Activated T-cell treated with anti-CD3 and anti-CD28 coated beads, Interleukin-2, amount 50 U/mL, for 4 hours (primary cell): Measurements from ENCODE around the gene SLC8A1. TPM values are rescaled to one million over a fixed set of nuclear protein-coding genes. Genes with fewer than 3 reads are reported as not detected.

Experiments used
- ATAC-seq, 2 donors: fragments of 200-7000 bp; cut with Tn5 transposase; one replicate each; pipeline ENCODE4 v1.10.0; 2021
- DNase-seq: peaks from one replicate; pipeline ENCODE4 v3.0.0-alpha.2; 2020
- H3K27me3 Mint-ChIP-seq: one replicate; pipeline ENCODE4 v1.8.0; 2021; ENCODE audit warnings: low read depth, mixed read lengths
- H3K36me3 Mint-ChIP-seq: one replicate; pipeline ENCODE4 v1.8.0; 2022; ENCODE audit warnings: mixed read lengths; ENCODE audit not compliant: insufficient read depth
- H3K4me1 Mint-ChIP-seq: one replicate; pipeline ENCODE4 v1.8.0; 2021; ENCODE audit warnings: low read depth, mixed read lengths
- H3K4me3 Mint-ChIP-seq: one replicate; pipeline ENCODE4 v1.8.0; 2021; ENCODE audit warnings: mild to moderate bottlenecking, moderate library complexity, mixed read lengths
- H3K9me3 Mint-ChIP-seq: one replicate; pipeline ENCODE4 v1.8.0; 2021; ENCODE audit warnings: mixed read lengths
- total RNA-seq, 3 donors: library from RNA; stranded (reverse); gene quantifications; one replicate each; pipeline ENCODE4 v1.2.1, GENCODE V29; 2021

The SLC8A1 gene
- total RNA-seq, 3 donors from 2014 or later: 0.08 to 0.28 (median 0.26) TPM

DNA sequence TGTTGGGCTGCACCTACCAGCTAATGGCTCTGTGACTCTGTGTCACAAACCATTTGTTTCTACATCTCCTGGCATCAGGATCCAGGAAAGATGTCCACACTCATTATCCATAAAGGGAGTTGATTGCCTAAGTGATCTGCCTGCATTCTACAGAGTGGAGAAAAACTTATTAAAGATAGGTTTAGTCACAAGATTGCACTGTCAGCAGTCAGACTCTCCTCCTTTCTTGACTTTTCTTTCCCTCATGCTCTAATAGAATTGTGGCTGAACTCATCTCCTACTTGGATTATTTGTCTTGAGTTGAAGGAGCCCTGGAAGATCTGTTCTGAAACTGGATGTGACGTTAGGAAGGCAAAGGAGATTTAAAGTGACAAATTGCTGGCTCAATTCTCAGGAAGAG is 152.7 kb downstream of the SLC8A1 start:
- Mint-ChIP-seq H3K4me1 (no peaks in the 10 kb centered on the region), H3K27me3 (no peaks in the 10 kb centered on the region), H3K4me3 (no peak overlapping the region), H3K36me3 (no peaks in the 10 kb centered on the region), H3K9me3 (no peaks in the 10 kb centered on the region)
- no peak for ATAC-seq
- no peak for DNase-seq

DNA sequence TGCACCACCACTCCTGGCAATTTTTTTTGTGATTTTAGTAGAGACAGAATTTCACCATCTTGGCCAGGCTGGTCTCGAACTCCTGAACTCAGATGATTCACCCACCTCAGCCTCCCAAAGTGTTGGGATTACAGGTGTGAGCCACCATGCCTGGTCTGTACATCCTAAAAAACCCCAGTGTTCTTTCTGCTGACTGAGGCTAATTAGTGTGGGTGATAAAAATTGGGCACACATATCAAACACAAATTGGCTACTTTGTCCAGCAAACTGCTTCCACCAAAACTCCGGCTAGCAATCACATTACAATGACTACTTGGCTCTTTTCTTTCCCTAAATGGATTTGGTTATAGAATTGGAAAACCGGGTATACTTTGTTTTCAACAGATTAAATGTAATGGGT is 153.9 kb downstream of the SLC8A1 start:
- H3K9me3 Mint-ChIP-seq: no peaks in the 10 kb centered on the region
- no peaks in the 10 kb centered on the region for H3K27me3 Mint-ChIP-seq
- ATAC-seq: no peak
- H3K4me3 Mint-ChIP-seq: no peak overlapping the region
- no peaks in the 10 kb centered on the region for H3K4me1 Mint-ChIP-seq
- H3K36me3 Mint-ChIP-seq: no peaks in the 10 kb centered on the region
- DNase-seq: no peak

DNA sequence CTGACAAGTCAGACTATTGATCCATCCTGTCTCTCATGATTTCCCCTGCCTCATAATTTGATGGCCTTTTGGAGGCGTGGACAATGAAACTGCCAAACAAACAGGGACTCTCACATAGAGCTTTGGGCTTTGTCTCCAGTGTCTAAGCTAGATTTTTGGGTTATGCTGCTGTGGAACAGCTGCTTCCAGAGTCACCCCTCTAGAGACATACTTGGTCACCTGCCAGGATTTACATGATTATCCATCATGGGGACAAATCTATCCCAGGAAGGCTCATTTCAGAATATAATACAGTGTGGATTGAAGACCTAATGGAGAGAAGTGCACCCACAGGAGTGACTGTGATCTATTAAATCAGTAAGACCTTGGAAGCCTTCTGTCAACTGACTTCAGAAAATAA is 159.6 kb downstream of the SLC8A1 start:
- no peaks in the 10 kb centered on the region for H3K9me3 Mint-ChIP-seq
- no peak for ATAC-seq
- H3K4me1 Mint-ChIP-seq: peaks cover 1% of the 10 kb centered on the region
- H3K4me3 Mint-ChIP-seq: no peak overlapping the region
- no peaks in the 10 kb centered on the region for H3K27me3 Mint-ChIP-seq
- DNase-seq: no peak
- H3K36me3 Mint-ChIP-seq: no peaks in the 10 kb centered on the region

- peaks cover 1% of the 10 kb centered on the region for H3K4me1 Mint-ChIP-seq
- no peaks in the 10 kb centered on the region for H3K9me3 Mint-ChIP-seq
- DNase-seq: no peak
- no peaks in the 10 kb centered on the region for H3K36me3 Mint-ChIP-seq
- no peak overlapping the region for H3K4me3 Mint-ChIP-seq
- no peak for ATAC-seq
- no peaks in the 10 kb centered on the region for H3K27me3 Mint-ChIP-seq
Measured at GRCh38 chr2:40289771-40290404, 162.0 kb downstream of the SLC8A1 start.

GRCh38 chr2:40287773-40288172 is 164.1 kb downstream of the SLC8A1 start:
- Mint-ChIP-seq H3K9me3 (no peaks in the 10 kb centered on the region), H3K36me3 (no peaks in the 10 kb centered on the region), H3K4me3 (no peak overlapping the region), H3K4me1 (peaks cover 1% of the 10 kb centered on the region), H3K27me3 (no peaks in the 10 kb centered on the region)
- ATAC-seq (no peak), DNase-seq (no peak)

- no peak for ATAC-seq
- no peaks in the 10 kb centered on the region for H3K9me3 Mint-ChIP-seq
- no peak for DNase-seq
- no peaks in the 10 kb centered on the region for H3K27me3 Mint-ChIP-seq
- no peaks in the 10 kb centered on the region for H3K36me3 Mint-ChIP-seq
- peaks cover 1% of the 10 kb centered on the region for H3K4me1 Mint-ChIP-seq
- no peak overlapping the region for H3K4me3 Mint-ChIP-seq
Measured at GRCh38 chr2:40287195-40287594, 164.7 kb downstream of the SLC8A1 start.

DNA sequence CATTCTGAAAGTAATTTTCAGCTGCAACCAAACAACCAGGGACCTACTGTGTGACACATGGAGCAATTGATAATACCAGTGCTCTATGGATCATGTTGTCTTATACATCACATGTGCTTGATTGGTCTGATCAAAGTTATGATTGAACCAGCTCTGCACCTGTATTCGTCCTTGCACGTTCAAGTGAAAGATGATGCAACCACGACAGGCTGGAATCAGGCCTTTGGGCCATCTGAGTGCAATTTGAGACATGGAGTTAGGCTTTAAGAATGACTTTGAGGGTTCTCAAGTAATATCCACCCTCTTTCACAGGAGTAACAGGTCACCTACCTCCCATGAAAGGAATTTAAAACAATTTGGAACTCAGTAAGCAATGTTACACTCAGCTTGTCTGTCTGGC is 165.2 kb downstream of the SLC8A1 start:
- DNase-seq (no peak), ATAC-seq (no peak)
- no peaks in the 10 kb centered on the region for H3K27me3 Mint-ChIP-seq
- no peaks in the 10 kb centered on the region for H3K9me3 Mint-ChIP-seq
- no peak overlapping the region for H3K4me3 Mint-ChIP-seq
- H3K36me3 Mint-ChIP-seq: no peaks in the 10 kb centered on the region
- H3K4me1 Mint-ChIP-seq: peaks cover 1% of the 10 kb centered on the region

DNA sequence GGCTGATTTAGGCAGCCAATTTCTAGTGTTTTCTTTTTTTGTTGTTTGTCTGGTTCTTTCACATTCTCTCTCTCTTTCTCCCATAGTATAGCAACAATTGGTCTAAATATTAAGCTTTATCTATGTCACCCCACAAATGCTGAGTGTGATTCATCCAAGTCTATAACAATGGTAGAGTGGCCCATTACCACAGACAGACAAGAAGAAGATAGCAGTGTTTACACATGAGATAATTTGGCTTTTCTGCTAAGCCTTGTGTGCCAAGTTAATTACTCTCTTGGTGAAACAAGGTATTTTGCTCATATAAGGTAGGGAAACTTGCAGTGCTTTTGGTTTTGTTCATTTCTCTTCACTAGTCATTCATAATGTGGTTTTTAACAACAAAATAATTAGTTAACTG is 166.5 kb downstream of the SLC8A1 start:
- H3K9me3 Mint-ChIP-seq: no peaks in the 10 kb centered on the region
- no peaks in the 10 kb centered on the region for H3K27me3 Mint-ChIP-seq
- H3K4me1 Mint-ChIP-seq: peaks cover 1% of the 10 kb centered on the region
- H3K36me3 Mint-ChIP-seq: no peaks in the 10 kb centered on the region
- DNase-seq (no peak), ATAC-seq (no peak)
- H3K4me3 Mint-ChIP-seq: no peak overlapping the region

DNA sequence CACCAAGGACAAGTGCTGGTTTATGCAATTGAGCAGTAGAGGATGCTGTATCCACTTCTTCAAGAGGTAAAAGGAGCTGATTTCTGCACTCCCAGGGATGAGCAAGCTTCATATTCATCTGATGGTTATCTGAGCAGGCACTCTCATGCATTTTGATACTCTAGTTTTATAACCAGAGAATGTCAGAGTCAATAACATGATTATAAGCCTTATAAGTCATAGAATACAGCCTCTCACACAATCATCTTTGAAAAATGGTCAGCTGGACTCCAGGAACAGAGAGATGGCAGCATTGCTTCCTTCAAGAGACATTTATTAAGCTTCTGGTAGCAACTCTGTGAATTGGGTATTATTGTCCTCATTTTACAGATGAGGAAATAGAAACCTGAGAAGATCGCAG is 167.1 kb downstream of the SLC8A1 start:
- H3K4me1 Mint-ChIP-seq: no peaks in the 10 kb centered on the region
- no peaks in the 10 kb centered on the region for H3K9me3 Mint-ChIP-seq
- H3K36me3 Mint-ChIP-seq: no peaks in the 10 kb centered on the region
- DNase-seq (no peak), ATAC-seq (no peak)
- no peak overlapping the region for H3K4me3 Mint-ChIP-seq
- H3K27me3 Mint-ChIP-seq: no peaks in the 10 kb centered on the region

DNA sequence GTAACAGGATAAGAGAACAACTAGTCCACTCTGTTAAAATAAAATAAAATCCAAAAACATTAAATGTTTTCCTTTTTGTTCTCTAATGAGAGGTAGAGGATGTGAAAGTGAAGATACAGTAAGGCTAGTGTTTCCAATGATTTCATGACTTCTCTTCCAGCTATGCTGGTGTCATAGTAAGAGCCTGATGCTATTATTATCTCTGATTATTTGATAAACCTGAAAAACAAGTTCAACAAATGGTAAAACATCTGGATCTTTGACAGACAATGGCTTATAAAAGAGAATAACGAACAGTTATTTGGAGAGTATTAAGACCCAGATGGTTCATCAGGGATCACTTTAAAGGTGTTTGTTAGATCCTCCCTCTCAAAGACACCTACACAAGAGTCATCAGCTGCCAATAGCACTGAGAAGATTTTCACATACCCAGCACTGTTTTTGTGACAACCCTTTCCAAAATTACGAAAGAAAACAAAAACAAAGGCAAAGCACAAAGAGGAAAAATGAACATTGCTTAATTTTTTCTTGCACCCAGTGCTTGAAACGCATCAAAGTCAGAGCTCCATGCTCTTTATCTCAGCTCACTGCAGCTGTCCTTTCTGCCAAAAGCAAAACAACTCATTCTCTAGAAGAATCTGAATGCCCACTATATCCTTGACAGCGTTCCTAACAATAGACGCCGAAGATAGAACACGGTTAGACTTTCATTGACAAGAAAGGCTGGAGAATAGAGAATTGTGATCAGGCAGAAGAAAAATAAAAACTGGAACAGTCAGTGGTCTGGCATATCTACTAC is 168.6 kb downstream of the SLC8A1 start:
- no peaks in the 10 kb centered on the region for H3K4me1 Mint-ChIP-seq
- H3K9me3 Mint-ChIP-seq: no peaks in the 10 kb centered on the region
- DNase-seq (no peak), ATAC-seq (no peak)
- H3K27me3 Mint-ChIP-seq: no peaks in the 10 kb centered on the region
- no peak overlapping the region for H3K4me3 Mint-ChIP-seq
- no peaks in the 10 kb centered on the region for H3K36me3 Mint-ChIP-seq

DNA sequence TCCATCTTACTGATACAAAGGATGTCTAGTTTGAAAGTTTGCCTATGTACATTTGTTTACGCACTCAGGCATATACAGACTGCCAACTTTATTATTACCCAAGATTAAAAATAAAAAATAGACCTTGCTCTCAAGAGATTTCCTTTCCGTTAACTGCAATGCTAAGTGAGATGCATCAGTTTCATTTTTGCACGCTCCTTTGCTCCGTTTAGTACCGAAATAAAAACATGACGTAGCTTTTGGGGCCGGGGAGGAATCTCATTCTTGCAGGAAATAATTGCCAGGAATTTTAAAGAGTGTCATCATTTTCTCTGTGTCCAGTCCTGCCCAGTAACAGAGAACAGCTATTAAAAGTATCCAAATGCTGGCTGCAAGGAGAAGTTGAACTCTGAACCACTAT is 169.5 kb downstream of the SLC8A1 start:
- no peaks in the 10 kb centered on the region for H3K36me3 Mint-ChIP-seq
- no peaks in the 10 kb centered on the region for H3K27me3 Mint-ChIP-seq
- DNase-seq (no peak), ATAC-seq (no peak)
- no peaks in the 10 kb centered on the region for H3K4me1 Mint-ChIP-seq
- H3K4me3 Mint-ChIP-seq: no peak overlapping the region
- H3K9me3 Mint-ChIP-seq: no peaks in the 10 kb centered on the region

- DNase-seq: no peak
- ATAC-seq: no peak
- no peaks in the 10 kb centered on the region for H3K36me3 Mint-ChIP-seq
- H3K4me3 Mint-ChIP-seq: no peak overlapping the region
- H3K4me1 Mint-ChIP-seq: no peaks in the 10 kb centered on the region
- H3K27me3 Mint-ChIP-seq: no peaks in the 10 kb centered on the region
- no peaks in the 10 kb centered on the region for H3K9me3 Mint-ChIP-seq
Measured at GRCh38 chr2:40281021-40281940, 170.6 kb downstream of the SLC8A1 start.

- Mint-ChIP-seq H3K4me1 (no peaks in the 10 kb centered on the region), H3K27me3 (no peaks in the 10 kb centered on the region), H3K36me3 (no peaks in the 10 kb centered on the region), H3K9me3 (no peaks in the 10 kb centered on the region), H3K4me3 (no peak overlapping the region)
- ATAC-seq (no peak), DNase-seq (no peak)
Measured at GRCh38 chr2:40279482-40279881, 172.4 kb downstream of the SLC8A1 start.

DNA sequence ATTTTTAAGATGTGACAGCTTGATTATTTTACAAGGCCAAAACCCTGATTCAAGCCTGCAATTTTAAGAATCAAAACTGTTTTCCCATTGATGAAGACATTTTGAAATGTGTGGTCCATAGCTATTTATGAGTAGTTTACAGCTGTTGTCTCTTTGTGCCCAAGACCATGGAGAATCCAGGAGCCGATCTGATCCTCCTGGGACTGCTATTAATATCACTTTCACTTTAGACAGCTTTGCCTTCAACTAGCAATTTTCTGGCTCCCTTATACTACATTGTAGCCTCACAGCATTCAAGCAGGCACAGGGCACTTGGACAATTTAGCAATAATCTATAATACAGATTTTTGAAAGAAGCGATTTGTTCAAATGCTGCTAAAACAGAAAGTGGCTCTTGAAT is 172.9 kb downstream of the SLC8A1 start:
- Mint-ChIP-seq H3K36me3 (no peaks in the 10 kb centered on the region), H3K9me3 (no peaks in the 10 kb centered on the region), H3K27me3 (no peaks in the 10 kb centered on the region), H3K4me1 (no peaks in the 10 kb centered on the region), H3K4me3 (no peak overlapping the region)
- no peak for ATAC-seq
- DNase-seq: no peak
